ENCODE measurements around the gene TTC33. TPM values are rescaled to one million over a fixed set of nuclear protein-coding genes. Genes with fewer than 3 reads are reported as not detected.
"Not testable (repeated sequence)": the region's sequence is repeated elsewhere in the genome, so short reads cannot be mapped to it uniquely, and the experiment has no call there.

The TTC33 gene
- total RNA-seq, 1 donor from 2014 or later, result 22.0 TPM

DNA sequence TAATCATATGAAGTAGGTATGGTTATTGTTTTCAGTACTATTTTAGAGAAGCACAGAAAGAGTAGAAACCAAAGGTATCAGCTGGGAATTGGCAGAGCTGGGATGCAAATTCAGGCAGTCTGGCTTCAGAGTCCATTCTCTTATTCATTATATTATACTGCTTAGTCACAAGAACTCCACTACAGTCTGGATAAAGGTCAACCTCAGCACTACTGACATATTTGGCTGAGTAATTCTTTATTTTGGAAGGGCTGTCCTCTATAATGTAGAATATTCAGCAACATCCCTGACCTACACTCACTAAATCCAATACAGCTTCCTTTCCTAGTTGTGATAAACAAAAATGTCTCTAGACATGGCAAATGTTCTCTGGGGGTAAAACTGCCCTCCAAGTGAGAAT is 38.5 kb downstream of the TTC33 start:
- no peak for DNase-seq

GRCh38 chr5:40716590-40716989 is 39.2 kb downstream of the TTC33 start:
- no peak for DNase-seq

DNA sequence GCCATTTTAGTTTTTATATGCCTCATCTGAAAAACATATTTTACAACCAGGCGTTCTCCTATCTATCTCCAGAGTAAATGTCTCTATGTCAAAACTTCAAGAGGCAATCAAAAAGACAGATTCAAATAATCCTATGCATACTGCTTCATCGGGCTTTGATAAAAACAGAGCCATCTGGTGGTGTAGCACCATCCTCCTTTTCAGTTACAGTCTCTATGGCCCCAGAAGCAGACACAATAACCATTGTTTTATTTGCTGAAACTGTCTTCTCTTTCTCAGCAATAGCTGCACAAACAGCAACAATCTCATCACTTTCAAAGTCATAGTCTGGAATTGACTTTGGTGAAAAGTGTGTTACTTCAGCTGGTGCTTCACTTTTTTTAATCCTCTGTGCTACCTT is 39.8 kb downstream of the TTC33 start:
- no peak for DNase-seq

GRCh38 chr5:40714001-40714400 is 41.8 kb downstream of the TTC33 start:
- no peak for DNase-seq

DNA sequence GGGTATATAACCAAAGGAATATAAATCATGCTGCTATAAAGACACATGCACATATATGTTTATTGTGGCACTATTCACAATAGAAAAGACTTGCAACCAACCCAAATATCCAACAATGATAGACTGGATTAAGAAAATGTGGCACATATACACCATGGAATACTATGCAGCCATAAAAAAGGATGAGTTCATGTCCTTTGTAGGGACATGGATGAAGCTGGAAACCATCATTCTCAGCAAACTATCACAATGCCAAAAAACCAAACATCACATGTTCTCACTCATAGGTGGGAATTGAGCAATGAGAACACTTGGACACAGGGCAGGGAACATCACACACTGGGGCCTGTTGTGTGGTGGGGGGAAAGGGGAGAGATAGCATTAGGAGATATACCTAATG is 45.2 kb downstream of the TTC33 start:
- DNase-seq, result not testable (repeated sequence)

DNA sequence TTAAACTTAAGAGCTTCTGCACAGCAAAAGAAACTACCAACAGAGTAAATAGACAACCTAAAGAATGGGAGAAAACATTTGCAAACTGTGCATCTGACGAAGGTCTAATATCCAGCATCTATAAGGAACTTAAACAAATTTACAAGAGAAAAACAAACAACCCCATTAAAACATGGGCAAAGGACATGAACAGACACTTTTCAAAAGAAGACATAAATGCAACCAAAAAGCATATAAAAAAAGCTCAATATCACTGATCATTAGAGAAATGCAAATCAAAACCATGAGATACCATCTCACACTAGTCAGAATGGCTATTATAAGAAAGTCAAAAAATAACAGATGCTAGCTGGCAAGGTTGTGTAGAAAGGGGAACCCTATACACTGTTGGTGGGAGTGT is 50.3 kb downstream of the TTC33 start:
- not testable (repeated sequence) for DNase-seq

DNA sequence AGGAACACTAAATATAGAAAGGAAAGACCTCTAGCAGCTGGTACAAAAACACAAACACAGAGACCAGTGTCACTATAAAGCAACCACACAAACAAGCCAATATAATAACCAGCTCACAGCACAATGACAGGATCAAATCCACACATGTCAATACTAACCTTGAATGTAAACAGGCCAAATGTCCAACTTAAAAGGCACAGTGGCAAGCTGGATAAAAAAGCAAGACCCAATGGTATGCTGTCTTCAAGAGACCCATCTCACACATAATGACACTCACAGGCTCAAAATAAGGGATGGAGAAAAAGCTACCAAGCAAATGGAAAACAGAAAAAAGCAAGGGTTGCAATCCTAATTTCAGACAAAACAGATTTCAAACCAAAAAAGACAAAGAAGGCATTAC is 53.7 kb downstream of the TTC33 start:
- not testable (repeated sequence) for DNase-seq

DNA sequence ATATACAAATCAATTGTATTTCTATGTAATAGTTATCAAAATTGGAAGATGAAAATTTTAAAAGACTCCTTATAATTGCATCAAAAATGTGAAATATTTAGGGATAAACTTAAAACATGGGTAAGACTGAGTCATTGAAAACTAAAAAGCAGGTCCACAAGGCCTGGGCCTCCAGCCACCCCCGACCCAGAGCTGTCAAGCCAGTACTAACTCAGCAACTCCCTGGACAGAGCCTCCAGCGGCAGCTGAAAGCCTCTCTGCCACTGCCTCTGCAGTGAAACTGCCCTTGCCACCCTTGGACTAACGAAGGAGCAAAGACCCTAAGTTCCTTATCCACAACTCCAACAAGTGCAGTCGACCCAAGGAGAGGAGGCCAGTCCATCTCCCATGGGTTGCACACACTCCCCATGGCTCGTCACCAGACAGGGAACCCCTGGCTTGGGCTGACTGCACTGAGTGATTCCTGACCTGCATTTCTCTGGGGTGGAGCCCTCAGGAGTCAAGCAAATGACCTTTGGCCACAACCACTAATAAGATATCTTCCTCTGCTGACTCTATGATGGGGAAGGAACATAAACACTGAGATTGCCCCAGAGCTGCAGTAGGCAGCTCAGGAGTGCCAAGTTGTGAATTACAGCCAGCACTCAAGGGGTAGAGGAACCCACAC is 55.5 kb downstream of the TTC33 start:
- no peak for DNase-seq

DNA sequence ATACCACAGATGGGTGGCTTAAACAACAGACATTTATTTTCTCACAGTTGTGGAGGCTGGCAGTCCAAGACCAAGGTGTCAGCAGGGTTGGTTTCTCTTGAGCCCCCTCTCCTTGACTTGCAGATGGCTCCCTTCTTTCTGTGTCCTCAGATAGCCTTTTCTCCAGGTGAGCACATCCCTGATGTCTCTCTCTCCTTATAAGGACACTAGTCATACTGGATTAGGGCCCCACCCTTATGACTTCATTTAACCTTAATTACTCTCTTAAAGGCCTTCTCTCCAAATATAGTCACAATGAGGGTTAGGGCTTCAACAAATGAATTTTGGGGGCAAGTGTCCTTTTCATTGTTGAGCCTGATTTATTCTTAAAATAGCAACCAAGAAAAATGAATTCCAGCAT is 61.3 kb downstream of the TTC33 start:
- DNase-seq, result no peak

DNA sequence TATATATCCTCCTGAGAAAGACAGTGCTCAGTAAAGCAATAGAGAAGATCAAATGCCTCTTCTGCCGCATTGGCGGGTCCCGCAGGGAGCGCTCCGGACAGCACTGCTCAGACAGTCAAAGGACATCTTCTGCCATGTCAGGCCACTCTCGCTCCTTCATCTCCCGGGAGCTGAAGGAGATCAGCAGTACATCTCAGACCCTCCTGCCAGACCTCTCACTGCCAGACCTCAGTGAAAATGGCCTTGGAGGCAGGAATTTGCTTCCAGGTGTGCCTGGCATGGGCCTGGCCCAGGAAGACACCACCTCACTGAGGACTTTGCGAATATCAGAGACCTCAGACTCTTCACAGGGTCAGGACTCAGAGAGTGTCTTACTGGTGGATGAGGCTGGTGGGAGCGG is 63.9 kb downstream of the TTC33 start:
- DNase-seq, result no peak

- DNase-seq, result no peak
These were observed 65.5 kb downstream of the TTC33 start for GRCh38 chr5:40690267-40690666.

DNA sequence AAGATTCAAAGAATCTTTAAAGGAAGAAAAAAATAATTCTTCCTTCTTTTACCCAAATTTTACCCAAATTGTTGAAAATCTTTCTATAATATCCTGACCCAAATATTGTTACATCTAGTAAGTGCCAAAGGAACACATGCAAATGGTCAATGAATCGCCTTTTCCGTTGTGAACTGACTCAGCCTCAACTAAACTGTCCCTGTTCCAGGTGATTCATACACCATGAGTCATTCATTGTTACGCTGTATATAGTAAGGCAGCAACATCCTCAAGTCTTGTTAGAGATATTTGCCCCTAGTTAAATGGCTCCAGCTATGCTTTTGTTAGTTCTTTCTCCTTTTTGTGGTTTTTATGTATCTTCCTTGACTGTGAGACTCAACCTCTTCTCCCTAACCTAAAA is 66.3 kb downstream of the TTC33 start:
- DNase-seq, result peak; percentile 49

DNA sequence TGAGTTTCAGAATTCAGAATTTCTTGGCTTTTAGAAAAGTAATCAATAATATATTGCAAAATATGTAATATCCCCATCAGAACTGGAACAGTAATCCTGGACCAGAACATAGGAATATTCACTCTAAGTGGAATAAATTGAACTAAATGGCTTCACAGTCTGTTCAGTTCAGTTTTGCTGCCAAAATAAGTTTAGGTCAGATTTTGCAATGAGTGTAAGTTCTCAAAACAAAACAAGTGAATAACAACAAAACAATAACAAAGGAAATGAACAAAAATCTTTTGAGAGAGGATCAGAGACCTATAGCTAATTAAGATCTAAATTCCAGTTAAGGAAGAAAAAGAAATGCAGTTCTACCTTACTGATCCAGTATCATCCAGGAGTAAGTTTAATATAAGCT is 66.8 kb downstream of the TTC33 start:
- no peak for DNase-seq

DNA sequence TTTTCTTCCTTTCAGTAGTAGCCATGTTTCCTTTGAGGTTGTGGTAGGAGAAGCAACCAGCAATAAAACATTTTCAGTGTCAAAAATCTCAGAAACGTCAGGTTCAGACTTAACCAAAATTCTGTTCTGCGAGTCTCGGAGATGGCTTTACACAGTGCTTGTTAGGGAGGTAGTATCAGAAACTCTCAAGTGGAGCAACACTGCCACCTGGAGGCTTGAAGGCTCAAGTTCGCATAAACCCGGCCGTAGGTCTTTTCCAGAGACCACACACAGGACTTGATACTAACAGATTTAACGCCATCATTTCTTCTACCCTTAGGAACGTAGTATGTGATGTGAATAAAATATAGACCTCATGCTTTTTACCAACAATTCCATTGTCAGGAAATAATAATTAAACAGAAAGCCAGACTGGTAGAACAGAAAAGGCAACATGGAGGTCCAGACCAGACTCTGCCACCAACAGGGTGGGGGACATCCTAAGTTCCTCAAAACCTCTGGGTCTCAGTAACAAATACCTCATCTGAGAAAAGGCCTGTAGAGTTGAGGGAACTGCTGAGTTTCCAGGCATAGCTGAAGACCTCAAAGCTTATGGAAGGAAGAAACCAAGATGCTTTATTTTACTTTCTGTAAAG is 67.5 kb downstream of the TTC33 start:
- peak; percentile 91 for DNase-seq

DNA sequence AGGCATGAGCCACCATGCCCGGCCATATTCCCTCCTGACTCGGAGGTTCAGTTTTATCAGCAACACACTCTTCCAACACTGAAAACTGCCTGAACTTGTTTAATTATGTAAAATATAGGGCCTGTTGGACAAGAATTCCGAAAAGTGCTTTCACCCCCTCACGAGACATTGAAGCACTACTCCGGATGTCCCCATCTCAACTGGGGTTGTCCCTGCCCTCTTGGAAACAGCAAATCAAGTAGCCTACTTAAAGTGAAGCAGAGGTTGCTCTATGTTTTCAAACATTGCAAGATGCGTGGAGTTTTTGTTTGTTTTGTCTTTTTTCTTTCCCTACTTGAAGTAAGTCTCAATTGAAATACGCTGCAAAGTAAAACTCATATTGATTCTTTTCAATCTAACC is 68.4 kb downstream of the TTC33 start:
- DNase-seq, result no peak

- no peak for DNase-seq
These were observed 69.7 kb downstream of the TTC33 start for GRCh38 chr5:40685976-40686486.

- no peak for DNase-seq
These were observed 70.6 kb downstream of the TTC33 start for GRCh38 chr5:40685193-40685592.

- DNase-seq, result no peak
These were observed 72.5 kb downstream of the TTC33 start for GRCh38 chr5:40683305-40683704.

GRCh38 chr5:40682154-40683017 is 73.4 kb downstream of the TTC33 start:
- DNase-seq, result no peak

GRCh38 chr5:40681363-40682153 is 74.2 kb downstream of the TTC33 start:
- DNase-seq, result no peak

DNA sequence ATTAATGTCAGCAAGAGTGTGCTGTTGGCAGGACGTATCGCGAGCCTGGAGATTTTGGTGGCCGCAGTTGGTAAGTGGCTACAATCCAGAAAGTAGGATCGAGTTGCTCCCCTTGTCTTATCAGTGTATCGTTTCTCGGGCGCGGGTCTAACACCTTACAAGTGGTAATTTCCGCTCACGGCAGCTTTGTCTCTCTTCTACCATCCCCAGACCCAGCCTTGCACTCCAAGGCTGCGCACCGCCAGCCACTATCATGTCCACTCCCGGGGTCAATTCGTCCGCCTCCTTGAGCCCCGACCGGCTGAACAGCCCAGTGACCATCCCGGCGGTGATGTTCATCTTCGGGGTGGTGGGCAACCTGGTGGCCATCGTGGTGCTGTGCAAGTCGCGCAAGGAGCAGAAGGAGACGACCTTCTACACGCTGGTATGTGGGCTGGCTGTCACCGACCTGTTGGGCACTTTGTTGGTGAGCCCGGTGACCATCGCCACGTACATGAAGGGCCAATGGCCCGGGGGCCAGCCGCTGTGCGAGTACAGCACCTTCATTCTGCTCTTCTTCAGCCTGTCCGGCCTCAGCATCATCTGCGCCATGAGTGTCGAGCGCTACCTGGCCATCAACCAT is 74.9 kb downstream of the TTC33 start:
- DNase-seq, result no peak

All from skin of body (tissue), 2 donors.